ENCODE results near the gene MCM8. TPM values are rescaled to one million over a fixed set of nuclear protein-coding genes. Genes with fewer than 3 reads are reported as not detected.

Gene MCM8
- total RNA-seq, 1 donor from 2014 or later = 4.2 TPM

DNA sequence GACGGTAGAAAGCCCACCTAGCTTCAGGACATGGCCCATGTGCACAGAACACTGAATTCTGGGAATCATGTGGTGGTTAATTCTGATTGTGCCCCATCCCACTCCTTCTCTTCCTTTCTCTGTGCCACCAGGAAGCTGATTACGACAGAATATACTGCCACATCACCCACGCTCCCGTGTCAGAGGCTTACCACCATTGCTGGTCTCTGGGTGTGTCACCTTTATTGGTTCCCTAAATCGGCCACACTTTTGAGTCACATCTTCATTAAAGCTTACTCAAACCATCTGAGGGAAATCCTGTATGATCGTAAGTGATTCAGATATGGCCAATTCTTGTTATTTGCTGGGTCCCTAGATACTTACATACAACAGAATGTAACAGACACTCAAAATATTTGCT is 3.2 kb upstream of the MCM8 start:
- no peak overlapping the region for H3K4me3 Mint-ChIP-seq (ENCODE audit: unreplicated experiment)
- H3K27ac Mint-ChIP-seq (ENCODE audit: unreplicated experiment) = no peak overlapping the region
- no peaks in the 10 kb centered on the region for H3K9me3 Mint-ChIP-seq (ENCODE audit: low read depth)
- no peak for DNase-seq (ENCODE audit: low spot score)
- H3K36me3 Mint-ChIP-seq (ENCODE audit: low read depth) = peaks cover 18% of the 10 kb centered on the region
- peaks cover 28% of the 10 kb centered on the region for H3K4me1 Mint-ChIP-seq (ENCODE audit: low read depth)
- H3K27me3 Mint-ChIP-seq (ENCODE audit: low read depth) = no peaks in the 10 kb centered on the region
- TF ChIP-seq, protein P1, sequence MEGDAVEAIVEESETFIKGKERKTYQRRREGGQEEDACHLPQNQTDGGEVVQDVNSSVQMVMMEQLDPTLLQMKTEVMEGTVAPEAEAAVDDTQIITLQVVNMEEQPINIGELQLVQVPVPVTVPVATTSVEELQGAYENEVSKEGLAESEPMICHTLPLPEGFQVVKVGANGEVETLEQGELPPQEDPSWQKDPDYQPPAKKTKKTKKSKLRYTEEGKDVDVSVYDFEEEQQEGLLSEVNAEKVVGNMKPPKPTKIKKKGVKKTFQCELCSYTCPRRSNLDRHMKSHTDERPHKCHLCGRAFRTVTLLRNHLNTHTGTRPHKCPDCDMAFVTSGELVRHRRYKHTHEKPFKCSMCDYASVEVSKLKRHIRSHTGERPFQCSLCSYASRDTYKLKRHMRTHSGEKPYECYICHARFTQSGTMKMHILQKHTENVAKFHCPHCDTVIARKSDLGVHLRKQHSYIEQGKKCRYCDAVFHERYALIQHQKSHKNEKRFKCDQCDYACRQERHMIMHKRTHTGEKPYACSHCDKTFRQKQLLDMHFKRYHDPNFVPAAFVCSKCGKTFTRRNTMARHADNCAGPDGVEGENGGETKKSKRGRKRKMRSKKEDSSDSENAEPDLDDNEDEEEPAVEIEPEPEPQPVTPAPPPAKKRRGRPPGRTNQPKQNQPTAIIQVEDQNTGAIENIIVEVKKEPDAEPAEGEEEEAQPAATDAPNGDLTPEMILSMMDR (IDR thresholded peaks at IDR 0.05) = no peak

GRCh38 chr20:5949943-5950270 is 545 bp upstream of the MCM8 start:
- peaks cover 6% of the 10 kb centered on the region for H3K36me3 Mint-ChIP-seq (ENCODE audit: low read depth)

GRCh38 chr20:5967469-5967868 is 17.0 kb downstream of the MCM8 start:
- TF ChIP-seq, protein P1 (IDR thresholded peaks at IDR 0.05) = no peak
- Mint-ChIP-seq H3K27ac (ENCODE audit: unreplicated experiment) (no peak overlapping the region), H3K36me3 (ENCODE audit: low read depth) (peaks cover 3% of the 10 kb centered on the region), H3K4me3 (ENCODE audit: unreplicated experiment) (no peak overlapping the region), H3K9me3 (ENCODE audit: low read depth) (no peaks in the 10 kb centered on the region), H3K4me1 (ENCODE audit: low read depth) (peaks cover 6% of the 10 kb centered on the region), H3K27me3 (ENCODE audit: low read depth) (no peaks in the 10 kb centered on the region)
- no peak for DNase-seq (ENCODE audit: low spot score)

More at GRCh38 chr20:5949943-5950270, 545 bp upstream of the MCM8 start:
- Mint-ChIP-seq H3K27ac (ENCODE audit: unreplicated experiment) (peak overlapping the region; percentile 97), H3K27me3 (ENCODE audit: low read depth) (no peaks in the 10 kb centered on the region), H3K4me1 (ENCODE audit: low read depth) (peaks cover 28% of the 10 kb centered on the region), H3K4me3 (ENCODE audit: unreplicated experiment) (peak overlapping the region; percentile 98), H3K9me3 (ENCODE audit: low read depth) (no peaks in the 10 kb centered on the region)
- DNase-seq (ENCODE audit: low spot score) = no peak
- TF ChIP-seq, protein P1 (IDR thresholded peaks at IDR 0.05) = no peak

GRCh38 chr20:5968462-5968861 is 18.0 kb downstream of the MCM8 start:
- DNase-seq (ENCODE audit: low spot score) = no peak
- Mint-ChIP-seq H3K27ac (ENCODE audit: unreplicated experiment) (no peak overlapping the region), H3K9me3 (ENCODE audit: low read depth) (no peaks in the 10 kb centered on the region), H3K4me3 (ENCODE audit: unreplicated experiment) (no peak overlapping the region), H3K36me3 (ENCODE audit: low read depth) (peaks cover 3% of the 10 kb centered on the region), H3K4me1 (ENCODE audit: low read depth) (peaks cover 13% of the 10 kb centered on the region), H3K27me3 (ENCODE audit: low read depth) (no peaks in the 10 kb centered on the region)
- TF ChIP-seq, protein P1 (IDR thresholded peaks at IDR 0.05) = no peak

DNA sequence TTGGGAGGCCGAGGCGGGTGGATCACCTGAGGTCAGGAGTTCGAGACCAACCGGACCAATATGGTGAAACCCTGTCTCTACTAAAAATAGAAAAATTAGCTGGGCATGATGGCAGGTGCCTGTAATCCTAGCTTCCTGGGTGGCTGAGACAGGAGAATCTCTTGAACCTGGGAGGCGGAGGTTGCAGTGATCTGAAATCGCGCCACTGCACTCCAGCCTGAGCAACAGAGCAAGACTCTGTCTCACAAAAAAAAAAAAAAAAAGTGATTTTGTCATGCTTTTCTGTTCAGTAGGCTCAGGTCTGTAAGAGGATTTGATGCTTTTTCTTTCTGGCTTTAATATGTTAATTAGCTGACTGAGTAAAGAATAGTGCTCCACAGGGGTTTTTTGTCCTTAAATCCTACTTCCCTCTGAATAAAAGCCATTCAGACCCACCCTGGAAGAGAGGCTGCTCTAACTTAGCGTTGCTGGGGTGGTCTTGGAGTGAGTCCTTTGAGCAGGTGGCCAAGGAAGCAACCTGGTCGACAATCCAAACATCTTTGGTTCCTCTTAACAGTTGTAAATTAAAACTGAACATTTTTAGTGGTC is 19.0 kb downstream of the MCM8 start:
- DNase-seq (ENCODE audit: low spot score) = no peak
- Mint-ChIP-seq H3K9me3 (ENCODE audit: low read depth) (no peaks in the 10 kb centered on the region), H3K4me3 (ENCODE audit: unreplicated experiment) (no peak overlapping the region), H3K36me3 (ENCODE audit: low read depth) (peaks cover 3% of the 10 kb centered on the region), H3K27ac (ENCODE audit: unreplicated experiment) (no peak overlapping the region), H3K27me3 (ENCODE audit: low read depth) (no peaks in the 10 kb centered on the region), H3K4me1 (ENCODE audit: low read depth) (peaks cover 13% of the 10 kb centered on the region)
- TF ChIP-seq, protein P1 (IDR thresholded peaks at IDR 0.05) = no peak
